Measurements from ENCODE around the gene UBA6. TPM values are rescaled to one million over a fixed set of nuclear protein-coding genes. Genes with fewer than 3 reads are reported as not detected.

Gene UBA6
- polyA plus RNA-seq, 1 of the 3 experiments (the other 2 are of a cell fraction), result 51.0 TPM

GRCh38 chr4:67714955-67715354 lies 14.0 kb upstream of the UBA6 start:
- ChIA-PET POLR2A (no interaction called here), CTCF (interaction anchor here (0.5 to 3.0 kb wide), 6 partner anchors 9 to 164 kb away, joined by 3 to 9 read pairs (median 3); partner anchors contain the start of gene UBA6)
- no peak overlapping the region for H3K4me2 ChIP-seq
- no peaks in the 10 kb centered on the region for H3K27me3 ChIP-seq (ENCODE audit: insufficient read depth)
- H3K36me3 ChIP-seq (replicated peaks in 1 of 2; ENCODE audit: control insufficient read depth in 1 of 2, insufficient read depth in 2 of 2, low read length in 1 of 2), result peaks cover 0 to 3% of the 10 kb centered on the region in 2 experiments
- H3K4me3 ChIP-seq (ENCODE audit: low read depth in 2 of 2, low read length in 1 of 2), result no peak overlapping the region
- H4K20me1 ChIP-seq (ENCODE audit: insufficient read depth), result no peaks in the 10 kb centered on the region
- no peak for DNase-seq
- H3K9me2 ChIP-seq, result no peaks in the 10 kb centered on the region
- no peak for TF ChIP-seq JUND (IDR thresholded peaks at IDR 0.05)
- TF ChIP-seq MAX (IDR thresholded peaks at IDR 0.05; ENCODE audit: low read depth), result no peak
- TF ChIP-seq YY1 (IDR thresholded peaks at IDR 0.05; ENCODE audit: low read depth), result no peak
- TF ChIP-seq MXI1 (IDR thresholded peaks at IDR 0.05; ENCODE audit: low read depth, low read length), result no peak
- no peak for TF ChIP-seq FOSL2 (IDR thresholded peaks at IDR 0.05; ENCODE audit: borderline replicate concordance, low read depth)
- no peak for TF ChIP-seq NRF1 (IDR thresholded peaks at IDR 0.05; ENCODE audit: low read depth, low read length)
- no peak for TF ChIP-seq SIN3A (IDR thresholded peaks at IDR 0.05; ENCODE audit: borderline replicate concordance, low read depth, low read length)
- no peak for TF ChIP-seq USF1 (IDR thresholded peaks at IDR 0.05; ENCODE audit: borderline replicate concordance, low read depth)
- no peak for TF ChIP-seq CHD2 (IDR thresholded peaks at IDR 0.05; ENCODE audit: low read length, partially characterized antibody)
- H3K27ac ChIP-seq (ENCODE audit: low read depth in 2 of 2, low read length in 1 of 2), result peak overlapping the region in 1 of 2 experiments; percentile 62; a peak in 1 of 4 replicates
- H3K9me3 ChIP-seq, result no peaks in the 10 kb centered on the region
- H2AFZ ChIP-seq (ENCODE audit: low read depth), result no peak overlapping the region
- H3F3A ChIP-seq (replicated peaks; ENCODE audit: insufficient read depth), result peaks cover 7% of the 10 kb centered on the region
- H3K9ac ChIP-seq, result no peak overlapping the region
- H3K79me2 ChIP-seq (ENCODE audit: insufficient read depth), result peaks cover 24% of the 10 kb centered on the region; the same call in 1 of the 2 replicates
- WGBS (ENCODE audit: low lambda C conversion rate), result 89% methylated on average over 6 of the region's 6 CpGs
- H3K4me1 ChIP-seq (ENCODE audit: control insufficient read depth in 1 of 2, insufficient read depth in 2 of 2, low read depth in 1 of 2, low read length in 1 of 2), result peaks cover 12 to 27% of the 10 kb centered on the region in 2 experiments; a peak in 2 of 4 replicates

GRCh38 chr4:67714248-67714583 lies 13.3 kb upstream of the UBA6 start:
- no peak overlapping the region; the same call in 1 of the 2 replicates for H3K9ac ChIP-seq
- H3K27me3 ChIP-seq (ENCODE audit: insufficient read depth), result no peaks in the 10 kb centered on the region
- peaks cover 7% of the 10 kb centered on the region for H3F3A ChIP-seq (replicated peaks; ENCODE audit: insufficient read depth)
- ChIA-PET POLR2A (no interaction called here), CTCF (interaction anchor here (1.4 to 3.0 kb wide), 4 partner anchors 10 to 32 kb away, joined by 3 to 9 read pairs (median 4); partner anchors contain the start of gene UBA6)
- H3K27ac ChIP-seq (ENCODE audit: low read depth in 2 of 2, low read length in 1 of 2), result peak overlapping the region in 1 of 2 experiments; percentile 62; a peak in 2 of 4 replicates
- no peaks in the 10 kb centered on the region for H3K9me3 ChIP-seq
- no peaks in the 10 kb centered on the region for H4K20me1 ChIP-seq (ENCODE audit: insufficient read depth)
- peaks cover 0 to 3% of the 10 kb centered on the region in 2 experiments for H3K36me3 ChIP-seq (replicated peaks in 1 of 2; ENCODE audit: control insufficient read depth in 1 of 2, insufficient read depth in 2 of 2, low read length in 1 of 2)
- no peaks in the 10 kb centered on the region for H3K9me2 ChIP-seq
- H3K79me2 ChIP-seq (ENCODE audit: insufficient read depth), result peaks cover 32% of the 10 kb centered on the region; the same call in 1 of the 2 replicates
- H3K4me1 ChIP-seq (ENCODE audit: control insufficient read depth in 1 of 2, insufficient read depth in 2 of 2, low read depth in 1 of 2, low read length in 1 of 2), result peaks cover 12 to 27% of the 10 kb centered on the region in 2 experiments; a peak in 2 of 4 replicates
- 0 out of 4 replicates have a peak overlapping the region, but pooled peaks of 1 of the 2 experiments have one; percentile 10 for H3K4me3 ChIP-seq (ENCODE audit: low read depth in 2 of 2, low read length in 1 of 2)
- DNase-seq, result no peak
- H2AFZ ChIP-seq (ENCODE audit: low read depth), result peak overlapping the region; percentile 51; the same call in 1 of the 2 replicates
- TF ChIP-seq NRF1 (IDR thresholded peaks at IDR 0.05; ENCODE audit: low read depth, low read length) (no peak), RCOR1 (IDR thresholded peaks at IDR 0.05; ENCODE audit: low read length) (no peak), POLR2AphosphoS5 (IDR thresholded peaks at IDR 0.05; ENCODE audit: low read depth, low read length) (no peak), TEAD4 (IDR thresholded peaks at IDR 0.05; ENCODE audit: borderline replicate concordance, insufficient read depth) (no peak), FOXM1 (IDR thresholded peaks at IDR 0.05; ENCODE audit: low read depth) (no peak), CHD2 (IDR thresholded peaks at IDR 0.05; ENCODE audit: low read length, partially characterized antibody) (no peak), PBX3 (IDR thresholded peaks at IDR 0.05) (no peak), FOXJ3 (CRISPR knock-in tag; IDR thresholded peaks at IDR 0.05) (no peak), SIN3A (IDR thresholded peaks at IDR 0.05; ENCODE audit: borderline replicate concordance, low read depth, low read length) (no peak), NFIC (IDR thresholded peaks at IDR 0.05; ENCODE audit: borderline replicate concordance) (no peak), GABPA (IDR thresholded peaks at IDR 0.05; ENCODE audit: low read depth) (no peak), CTCF (IDR thresholded peaks at IDR 0.05) (no peak)
- peak overlapping the region; percentile 13; the same call in 1 of the 2 replicates for H3K4me2 ChIP-seq
- WGBS (ENCODE audit: low lambda C conversion rate), result 85% methylated on average over 1 of the region's 1 CpG
